OCI-LY1 (cell line): ENCODE measurements around the gene MAP6D1.

Experiments used
- CTCF ChIP-seq: fragments of 200-600 bp; sonication (generic), shearing (Covaris generic); IDR thresholded peaks from 2 replicates; pipeline ENCODE4 v1.5.1; 2017; ENCODE audit warnings: mild to moderate bottlenecking, antibody characterized with exemption, low read length, moderate library complexity, mixed read lengths
- EZH2 ChIP-seq: fragments of 200-600 bp; sonication (generic), shearing (Covaris generic); IDR thresholded peaks from 2 replicates; pipeline ENCODE4 v1.8.0; 2017; ENCODE audit warnings: borderline replicate concordance, mixed run types, mild to moderate bottlenecking, antibody characterized with exemption, low read length, moderate library complexity, mixed read lengths

- TF ChIP-seq CTCF (no peak), EZH2 (no peak)
These were observed 23.8 kb downstream of the MAP6D1 start for GRCh38 chr3:183801601-183802000.
